Stomach (tissue), 4 donors: Measurements from ENCODE around the gene TMEM158.

Experiments
- POLR2A ChIP-seq, 4 donors: fragments of 450-650 bp; IDR thresholded peaks; one replicate each; pipeline ENCODE4 v1.6.1; 2016; ENCODE audit warnings: antibody characterized with exemption in 4 of 4, control low read depth in 2 of 4, mild to moderate bottlenecking in 1 of 4, moderate library complexity in 1 of 4
- POLR2AphosphoS5 ChIP-seq, 3 donors: sonication (generic); formaldehyde crosslinking; IDR thresholded peaks; one replicate each; pipeline ENCODE4 v1.6.1; 2016; ENCODE audit warnings: antibody characterized with exemption in 3 of 3
- TF ChIP-seq, protein P1 (sequence below), 7 experiments: fragments of 450-650 bp in 4 of 7; fragments of 200-600 bp in 3 of 7; sonication (generic) in 3 of 7; IDR thresholded peaks; one replicate each; pipeline ENCODE4 v1.5.1; 2016 to 2019; ENCODE audit warnings: antibody characterized with exemption in 7 of 7, control low read depth in 2 of 7, mild to moderate bottlenecking in 1 of 7

DNA sequence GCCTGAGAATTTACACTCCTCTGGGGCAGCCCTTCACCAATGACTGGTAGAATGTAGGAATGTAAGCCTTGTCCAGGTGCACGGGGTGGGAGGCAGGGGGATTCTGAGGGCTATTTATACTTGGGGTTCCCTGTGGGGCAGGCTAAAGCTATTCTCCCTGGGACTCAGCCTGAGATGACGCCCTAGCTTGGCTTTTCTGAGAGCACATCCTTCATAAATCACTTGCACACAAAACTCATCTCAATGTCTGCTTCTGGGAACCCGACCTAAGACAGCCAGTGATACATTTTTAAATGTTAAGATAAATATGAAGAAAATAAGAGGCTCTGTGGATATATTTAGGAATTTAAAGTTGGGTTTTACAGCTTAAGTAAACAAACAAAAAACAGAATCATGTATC is 16.6 kb downstream of the TMEM158 start:
- TF ChIP-seq, protein P1, sequence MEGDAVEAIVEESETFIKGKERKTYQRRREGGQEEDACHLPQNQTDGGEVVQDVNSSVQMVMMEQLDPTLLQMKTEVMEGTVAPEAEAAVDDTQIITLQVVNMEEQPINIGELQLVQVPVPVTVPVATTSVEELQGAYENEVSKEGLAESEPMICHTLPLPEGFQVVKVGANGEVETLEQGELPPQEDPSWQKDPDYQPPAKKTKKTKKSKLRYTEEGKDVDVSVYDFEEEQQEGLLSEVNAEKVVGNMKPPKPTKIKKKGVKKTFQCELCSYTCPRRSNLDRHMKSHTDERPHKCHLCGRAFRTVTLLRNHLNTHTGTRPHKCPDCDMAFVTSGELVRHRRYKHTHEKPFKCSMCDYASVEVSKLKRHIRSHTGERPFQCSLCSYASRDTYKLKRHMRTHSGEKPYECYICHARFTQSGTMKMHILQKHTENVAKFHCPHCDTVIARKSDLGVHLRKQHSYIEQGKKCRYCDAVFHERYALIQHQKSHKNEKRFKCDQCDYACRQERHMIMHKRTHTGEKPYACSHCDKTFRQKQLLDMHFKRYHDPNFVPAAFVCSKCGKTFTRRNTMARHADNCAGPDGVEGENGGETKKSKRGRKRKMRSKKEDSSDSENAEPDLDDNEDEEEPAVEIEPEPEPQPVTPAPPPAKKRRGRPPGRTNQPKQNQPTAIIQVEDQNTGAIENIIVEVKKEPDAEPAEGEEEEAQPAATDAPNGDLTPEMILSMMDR (IDR thresholded peaks at IDR 0.05): no peak
- TF ChIP-seq POLR2A (IDR thresholded peaks at IDR 0.05) (no peak), POLR2AphosphoS5 (IDR thresholded peaks at IDR 0.05) (no peak)
